ENCODE measurements around the gene S100A13.

DNA sequence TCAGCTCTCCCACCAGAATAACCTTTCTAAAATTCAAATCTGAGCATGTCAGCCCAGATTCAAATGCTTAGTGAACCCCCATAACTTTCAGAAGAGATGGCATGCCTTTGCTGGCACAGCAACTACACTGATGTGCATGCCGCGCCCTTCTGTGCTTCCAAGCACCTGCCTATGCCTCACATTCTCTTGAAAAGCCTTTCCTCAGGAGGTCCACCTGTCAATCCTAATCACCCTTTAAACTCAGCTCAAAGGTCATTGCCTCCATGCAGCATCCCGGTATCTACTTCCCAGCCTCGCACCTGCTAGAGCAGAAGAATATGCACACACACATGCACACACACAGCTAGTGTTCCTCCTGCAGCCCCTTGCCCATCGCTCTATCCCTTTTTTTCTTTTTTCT is 56.4 kb downstream of the S100A13 start:
- TF ChIP-seq, protein P1, sequence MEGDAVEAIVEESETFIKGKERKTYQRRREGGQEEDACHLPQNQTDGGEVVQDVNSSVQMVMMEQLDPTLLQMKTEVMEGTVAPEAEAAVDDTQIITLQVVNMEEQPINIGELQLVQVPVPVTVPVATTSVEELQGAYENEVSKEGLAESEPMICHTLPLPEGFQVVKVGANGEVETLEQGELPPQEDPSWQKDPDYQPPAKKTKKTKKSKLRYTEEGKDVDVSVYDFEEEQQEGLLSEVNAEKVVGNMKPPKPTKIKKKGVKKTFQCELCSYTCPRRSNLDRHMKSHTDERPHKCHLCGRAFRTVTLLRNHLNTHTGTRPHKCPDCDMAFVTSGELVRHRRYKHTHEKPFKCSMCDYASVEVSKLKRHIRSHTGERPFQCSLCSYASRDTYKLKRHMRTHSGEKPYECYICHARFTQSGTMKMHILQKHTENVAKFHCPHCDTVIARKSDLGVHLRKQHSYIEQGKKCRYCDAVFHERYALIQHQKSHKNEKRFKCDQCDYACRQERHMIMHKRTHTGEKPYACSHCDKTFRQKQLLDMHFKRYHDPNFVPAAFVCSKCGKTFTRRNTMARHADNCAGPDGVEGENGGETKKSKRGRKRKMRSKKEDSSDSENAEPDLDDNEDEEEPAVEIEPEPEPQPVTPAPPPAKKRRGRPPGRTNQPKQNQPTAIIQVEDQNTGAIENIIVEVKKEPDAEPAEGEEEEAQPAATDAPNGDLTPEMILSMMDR (IDR thresholded peaks at IDR 0.05): no peak
- no peak for TF ChIP-seq POLR2A (IDR thresholded peaks at IDR 0.05)

All from esophagus squamous epithelium (tissue), 4 donors.